Measurements from ENCODE around the gene NFIL3.

The NFIL3 gene

GRCh38 chr9:91421971-91422757 is 1.5 kb downstream of the NFIL3 start:
- no peak for DNase-seq (ENCODE audit: low read depth)

GRCh38 chr9:91421128-91421765 is 2.4 kb downstream of the NFIL3 start:
- no peak for DNase-seq (ENCODE audit: low read depth)

- DNase-seq (ENCODE audit: low read depth), result no peak
Measured at GRCh38 chr9:91420501-91421127, 3.0 kb downstream of the NFIL3 start.

GRCh38 chr9:91419222-91420191 is 4.1 kb downstream of the NFIL3 start:
- no peak for DNase-seq (ENCODE audit: low read depth)

- no peak for DNase-seq (ENCODE audit: low read depth)
Measured at GRCh38 chr9:91418215-91418610, 5.4 kb downstream of the NFIL3 start.

GRCh38 chr9:91417602-91418214 is 5.9 kb downstream of the NFIL3 start:
- DNase-seq (ENCODE audit: low read depth), result no peak

- no peak for DNase-seq (ENCODE audit: low read depth)
Measured at GRCh38 chr9:91416096-91416712, 7.4 kb downstream of the NFIL3 start.

GRCh38 chr9:91415290-91415689 is 8.3 kb downstream of the NFIL3 start:
- DNase-seq (ENCODE audit: low read depth), result no peak

GRCh38 chr9:91412941-91413340 is 10.7 kb downstream of the NFIL3 start:
- no peak for DNase-seq (ENCODE audit: low read depth)

GRCh38 chr9:91411096-91411771 is 12.4 kb downstream of the NFIL3 start:
- DNase-seq (ENCODE audit: low read depth), result no peak

GRCh38 chr9:91410161-91410560 is 13.5 kb downstream of the NFIL3 start:
- no peak for DNase-seq (ENCODE audit: low read depth)

GRCh38 chr9:91408475-91408874 is 15.2 kb downstream of the NFIL3 start:
- no peak for DNase-seq (ENCODE audit: low read depth)

- DNase-seq (ENCODE audit: low read depth), result no peak
Measured at GRCh38 chr9:91407580-91408318, 15.9 kb downstream of the NFIL3 start.

GRCh38 chr9:91405343-91406077 is 18.1 kb downstream of the NFIL3 start:
- DNase-seq (ENCODE audit: low read depth), result no peak

- no peak for DNase-seq (ENCODE audit: low read depth)
Measured at GRCh38 chr9:91403665-91404543, 19.7 kb downstream of the NFIL3 start.

- no peak for DNase-seq (ENCODE audit: low read depth)
Measured at GRCh38 chr9:91398926-91399325, 24.7 kb downstream of the NFIL3 start.

GRCh38 chr9:91395553-91396471 is 27.8 kb downstream of the NFIL3 start:
- DNase-seq (ENCODE audit: low read depth), result no peak
